ENCODE data around the gene PGBD1.

DNA sequence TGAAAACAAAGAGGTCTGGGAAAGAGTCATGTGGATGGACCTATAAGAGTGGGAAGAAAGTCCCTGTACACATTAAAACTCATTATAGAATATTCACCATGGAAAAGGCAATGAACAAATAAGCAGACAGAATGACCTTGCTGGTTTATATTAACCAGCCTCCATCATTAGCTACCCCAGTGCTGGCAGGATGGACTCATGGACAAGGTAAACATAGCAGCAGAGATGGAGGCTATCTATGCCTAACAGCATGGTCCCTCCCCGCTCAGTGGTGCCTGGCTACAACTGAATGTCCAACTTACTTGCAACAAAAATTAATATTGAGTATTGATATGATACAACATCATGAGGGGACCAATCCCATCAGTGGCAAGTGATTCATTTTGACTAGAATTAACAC lies 63.8 kb downstream of the PGBD1 start:
- TF ChIP-seq CTCF (IDR thresholded peaks at IDR 0.05), result no peak
- no peak for TF ChIP-seq POLR2A (IDR thresholded peaks at IDR 0.05)

Data from stomach (tissue), 4 donors.